ENCODE results near the gene LCE7A. TPM values are rescaled to one million over a fixed set of nuclear protein-coding genes. Genes with fewer than 3 reads are reported as not detected.

LCE7A gene
- total RNA-seq, 1 donor from 2014 or later = not detected

GRCh38 chr1:152824964-152825363 lies 34.8 kb upstream of the LCE7A start:
- peaks cover 22% of the 10 kb centered on the region for H3K9me3 Mint-ChIP-seq
- H3K36me3 Mint-ChIP-seq (ENCODE audit: low read depth) = peaks cover 8% of the 10 kb centered on the region
- H3K4me1 Mint-ChIP-seq = no peaks in the 10 kb centered on the region
- no peak for DNase-seq (ENCODE audit: low read depth, low spot score)
- H3K4me3 Mint-ChIP-seq = no peak overlapping the region
- TF ChIP-seq CTCF (conservative IDR thresholded peaks at IDR 0.05) = no peak
- H3K27ac Mint-ChIP-seq (ENCODE audit: unreplicated experiment) = no peak overlapping the region
- no peaks in the 10 kb centered on the region for H3K27me3 Mint-ChIP-seq (ENCODE audit: low read depth)

GRCh38 chr1:152827173-152827572 lies 32.6 kb upstream of the LCE7A start, which contains the start of gene LCE1A:
Gene LCE1A, plus strand, starts transcription at chr1:152827473. Its CDS starts 0 bp downstream, at chr1:152827473.
- Mint-ChIP-seq H3K36me3 (ENCODE audit: low read depth) (peaks cover 6% of the 10 kb centered on the region), H3K9me3 (peaks cover 18% of the 10 kb centered on the region), H3K4me3 (no peak within 1 kb of the TSS), H3K27ac (ENCODE audit: unreplicated experiment) (no peak within 1 kb of the TSS), H3K4me1 (no peaks in the 10 kb centered on the region), H3K27me3 (ENCODE audit: low read depth) (no peaks in the 10 kb centered on the region)
- no peak for DNase-seq (ENCODE audit: low read depth, low spot score)
- no peak for TF ChIP-seq CTCF (conservative IDR thresholded peaks at IDR 0.05)

GRCh38 chr1:152836870-152837269 lies 22.9 kb upstream of the LCE7A start:
- DNase-seq (ENCODE audit: low read depth, low spot score) = no peak
- H3K27ac Mint-ChIP-seq (ENCODE audit: unreplicated experiment) = no peak overlapping the region
- TF ChIP-seq CTCF (conservative IDR thresholded peaks at IDR 0.05) = no peak
- H3K27me3 Mint-ChIP-seq (ENCODE audit: low read depth) = no peaks in the 10 kb centered on the region
- H3K4me1 Mint-ChIP-seq = no peaks in the 10 kb centered on the region
- H3K36me3 Mint-ChIP-seq (ENCODE audit: low read depth) = no peaks in the 10 kb centered on the region
- H3K4me3 Mint-ChIP-seq = no peak overlapping the region
- H3K9me3 Mint-ChIP-seq = peaks cover 16% of the 10 kb centered on the region

GRCh38 chr1:152842556-152842955 lies 17.2 kb upstream of the LCE7A start, which contains the start of gene LCE6A:
Gene LCE6A, plus strand, starts transcription at chr1:152842856. Its CDS starts 665 bp downstream, at chr1:152843521.
- Mint-ChIP-seq H3K27ac (ENCODE audit: unreplicated experiment) (peak within 1 kb of the TSS; percentile 31), H3K27me3 (ENCODE audit: low read depth) (no peaks in the 10 kb centered on the region), H3K36me3 (ENCODE audit: low read depth) (peaks cover 3% of the 10 kb centered on the region), H3K9me3 (peaks cover 25% of the 10 kb centered on the region), H3K4me3 (no peak within 1 kb of the TSS), H3K4me1 (no peaks in the 10 kb centered on the region)
- no peak for DNase-seq (ENCODE audit: low read depth, low spot score)
- TF ChIP-seq CTCF (conservative IDR thresholded peaks at IDR 0.05) = no peak

- Mint-ChIP-seq H3K27ac (ENCODE audit: unreplicated experiment) (no peak overlapping the region), H3K27me3 (ENCODE audit: low read depth) (no peaks in the 10 kb centered on the region), H3K36me3 (ENCODE audit: low read depth) (no peaks in the 10 kb centered on the region), H3K9me3 (peaks cover 30% of the 10 kb centered on the region), H3K4me1 (no peaks in the 10 kb centered on the region), H3K4me3 (no peak overlapping the region)
- no peak for TF ChIP-seq CTCF (conservative IDR thresholded peaks at IDR 0.05)
- DNase-seq (ENCODE audit: low read depth, low spot score) = no peak
Observed at GRCh38 chr1:152855661-152856060, 4.1 kb upstream of the LCE7A start.

Measured in neural crest cell (in vitro differentiated cells).